A673 (cell line): ENCODE results near the gene PSMA7. TPM values are rescaled to one million over a fixed set of nuclear protein-coding genes. Genes with fewer than 3 reads are reported as not detected.

Source experiments
- BruUV-seq: library from RNA; stranded (reverse); fragments of 400-500 nt; replicated peaks from 2 replicates; lab custom pipeline; 2021; lab: Mats Ljungman, UMichigan
- CTCF ChIA-PET: fragments of 300-600 bp; sonication (Branson Sonifier 250); formaldehyde crosslinking; loops from one replicate; lab custom pipeline; 2022; ENCODE audit warnings: antibody characterized with exemption; lab: Charles Lee
- POLR2A ChIA-PET: fragments of 300-600 bp; sonication (Branson Sonifier 250); formaldehyde crosslinking; loops from one replicate; lab custom pipeline; 2022; ENCODE audit warnings: antibody characterized with exemption; ENCODE audit not compliant: low non-redundant PET; lab: Charles Lee
- DNase-seq: peaks from one replicate; pipeline ENCODE4 v3.0.0-alpha.2; 2015; ENCODE audit warnings: low spot score
- H3K27ac ChIP-seq: fragments of 200-600 bp; sonication (generic); 2 replicates; pipeline ENCODE4 v1.5.1; 2016; ENCODE audit warnings: mixed run types, low read depth, mild to moderate bottlenecking, mixed read lengths, antibody characterized with exemption, low read length; ENCODE audit not compliant: poor library complexity, severe bottlenecking
- H3K27me3 ChIP-seq: fragments of 200-600 bp; sonication (generic); replicated peaks from 2 replicates; pipeline ENCODE4 v1.6.1; 2017; ENCODE audit warnings: mixed run types, low read depth, mild to moderate bottlenecking, mixed read lengths, antibody characterized with exemption, low read length; ENCODE audit not compliant: insufficient read depth, poor library complexity
- H3K36me3 ChIP-seq: fragments of 200-600 bp; sonication (generic); 2 replicates; pipeline ENCODE4 v1.6.1; 2016; ENCODE audit warnings: mixed run types, mild to moderate bottlenecking, mixed read lengths, antibody characterized with exemption, low read length; ENCODE audit not compliant: insufficient read depth, poor library complexity, severe bottlenecking
- H3K4me1 ChIP-seq: fragments of 200-600 bp; sonication (generic); 2 replicates; pipeline ENCODE4 v1.6.1; 2017; ENCODE audit warnings: mixed run types, mild to moderate bottlenecking, mixed read lengths, antibody characterized with exemption, low read length; ENCODE audit not compliant: insufficient read depth, poor library complexity, severe bottlenecking
- H3K4me3 ChIP-seq: fragments of 200-600 bp; sonication (generic); 2 replicates; pipeline ENCODE4 v1.5.1; 2016; ENCODE audit warnings: low read depth, mixed run types, mild to moderate bottlenecking, mixed read lengths, low read length; ENCODE audit not compliant: poor library complexity, severe bottlenecking
- H3K9me3 ChIP-seq: fragments of 200-600 bp; sonication (generic); 2 replicates; pipeline ENCODE4 v1.6.1; 2016; ENCODE audit warnings: mixed run types, low read depth, mild to moderate bottlenecking, mixed read lengths, antibody characterized with exemption, low read length; ENCODE audit not compliant: poor library complexity, severe bottlenecking
- EZH2 ChIP-seq: fragments of 200-600 bp; sonication (generic); IDR thresholded peaks from 2 replicates; pipeline ENCODE4 v1.6.1; 2017; ENCODE audit warnings: borderline replicate concordance, low read depth, mild to moderate bottlenecking, mixed read lengths, antibody characterized with exemption, low read length; ENCODE audit not compliant: poor library complexity, severe bottlenecking
- intact Hi-C: fragments of 100-400 bp; cut with micrococcal nuclease; formaldehyde crosslinking; loops from one replicate; pipeline ENCODE4 v1.10.0; 2022; ENCODE audit not compliant: unreplicated experiment
- total RNA-seq: library from RNA; stranded (reverse); gene quantifications from 2 replicates; pipeline ENCODE4 v1.2.3, GENCODE V29; 2021
- TF ChIP-seq, protein P1 (sequence below): fragments of 300-800, 200-600 bp; sonication (generic); conservative IDR thresholded peaks from 2 replicates; pipeline ENCODE4 v1.5.1; 2017; ENCODE audit warnings: low read depth, mild to moderate bottlenecking, antibody characterized with exemption, low read length, moderate library complexity, mixed read lengths

PSMA7 gene
- total RNA-seq, 1 experiment from 2014 or later = 593 TPM

DNA sequence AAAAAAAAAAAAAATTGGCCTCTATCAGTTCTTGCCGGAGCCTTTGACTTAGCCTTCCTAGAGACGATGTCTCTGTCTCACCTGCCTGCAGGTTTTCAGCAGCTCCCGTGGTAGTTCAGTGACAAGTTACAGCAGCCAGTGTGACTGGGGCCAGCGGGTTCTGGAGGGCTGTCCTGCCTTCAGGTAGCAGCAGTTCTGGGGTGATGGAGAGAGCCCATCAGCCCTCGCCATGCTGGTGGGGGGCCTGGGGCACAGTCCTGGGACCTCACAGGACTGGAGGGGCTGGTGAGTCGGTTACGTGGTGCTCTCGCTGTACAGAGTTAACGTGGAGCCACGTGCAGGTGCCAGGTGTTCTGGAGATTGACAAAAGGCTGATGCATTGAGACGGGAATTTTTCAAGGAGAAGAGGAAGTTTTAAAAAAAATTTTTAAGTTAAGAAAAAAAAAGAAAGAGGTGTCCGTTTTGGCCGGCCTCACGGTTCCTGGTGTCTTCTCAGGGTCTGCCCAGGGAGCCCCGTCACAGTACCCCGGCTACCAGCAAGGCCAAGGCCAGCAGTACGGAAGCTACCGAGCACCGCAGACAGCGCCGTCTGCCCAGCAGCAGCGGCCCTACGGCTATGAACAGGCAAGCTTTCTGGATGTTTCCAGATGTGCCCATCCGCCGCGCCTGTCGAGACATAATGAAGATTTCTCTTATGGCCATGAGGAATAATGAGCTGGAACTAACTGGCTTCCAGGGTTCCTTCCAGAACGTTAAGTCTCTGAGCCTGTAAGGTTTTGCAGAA is 31.0 kb upstream of the PSMA7 start:
- TF ChIP-seq, protein P1, sequence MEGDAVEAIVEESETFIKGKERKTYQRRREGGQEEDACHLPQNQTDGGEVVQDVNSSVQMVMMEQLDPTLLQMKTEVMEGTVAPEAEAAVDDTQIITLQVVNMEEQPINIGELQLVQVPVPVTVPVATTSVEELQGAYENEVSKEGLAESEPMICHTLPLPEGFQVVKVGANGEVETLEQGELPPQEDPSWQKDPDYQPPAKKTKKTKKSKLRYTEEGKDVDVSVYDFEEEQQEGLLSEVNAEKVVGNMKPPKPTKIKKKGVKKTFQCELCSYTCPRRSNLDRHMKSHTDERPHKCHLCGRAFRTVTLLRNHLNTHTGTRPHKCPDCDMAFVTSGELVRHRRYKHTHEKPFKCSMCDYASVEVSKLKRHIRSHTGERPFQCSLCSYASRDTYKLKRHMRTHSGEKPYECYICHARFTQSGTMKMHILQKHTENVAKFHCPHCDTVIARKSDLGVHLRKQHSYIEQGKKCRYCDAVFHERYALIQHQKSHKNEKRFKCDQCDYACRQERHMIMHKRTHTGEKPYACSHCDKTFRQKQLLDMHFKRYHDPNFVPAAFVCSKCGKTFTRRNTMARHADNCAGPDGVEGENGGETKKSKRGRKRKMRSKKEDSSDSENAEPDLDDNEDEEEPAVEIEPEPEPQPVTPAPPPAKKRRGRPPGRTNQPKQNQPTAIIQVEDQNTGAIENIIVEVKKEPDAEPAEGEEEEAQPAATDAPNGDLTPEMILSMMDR = no peak
- TF ChIP-seq EZH2 = no peak
- H3K4me1 ChIP-seq = no peaks in the 10 kb centered on the region
- POLR2A ChIA-PET = no interaction called here
- CTCF ChIA-PET = no interaction called here
- no peak for DNase-seq
- no peak overlapping the region for H3K27ac ChIP-seq
- BruUV-seq = no TSS peak
- H3K27me3 ChIP-seq = no peaks in the 10 kb centered on the region
- intact Hi-C loops = no loop called here
- H3K36me3 ChIP-seq = peaks cover 20% of the 10 kb centered on the region
- no peaks in the 10 kb centered on the region for H3K9me3 ChIP-seq
- no peak overlapping the region for H3K4me3 ChIP-seq

DNA sequence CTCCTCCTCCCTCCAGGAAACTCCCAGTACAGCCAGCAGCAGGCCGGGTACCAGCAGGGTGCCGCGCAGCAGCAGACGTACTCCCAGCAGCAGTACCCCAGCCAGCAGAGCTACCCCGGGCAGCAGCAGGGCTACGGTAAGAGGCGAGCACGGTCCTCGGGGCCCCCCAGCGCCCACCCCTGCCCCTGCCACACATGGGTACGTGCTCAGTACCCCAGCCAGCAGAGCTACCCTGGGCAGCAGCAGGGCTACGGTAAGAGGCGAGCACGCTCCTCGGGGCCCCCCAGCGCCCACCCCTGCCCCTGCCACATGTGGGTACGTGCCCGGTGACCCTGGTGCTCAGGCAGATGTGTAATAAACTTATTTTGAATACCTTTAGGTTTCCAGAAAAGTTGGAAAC is 29.5 kb upstream of the PSMA7 start:
- Histone ChIP-seq H3K27me3 (no peaks in the 10 kb centered on the region), H3K4me1 (no peaks in the 10 kb centered on the region), H3K36me3 (peaks cover 25% of the 10 kb centered on the region), H3K27ac (no peak overlapping the region), H3K4me3 (no peak overlapping the region), H3K9me3 (no peaks in the 10 kb centered on the region)
- DNase-seq = no peak
- POLR2A ChIA-PET = no interaction called here
- no peak for TF ChIP-seq EZH2
- CTCF ChIA-PET = no interaction called here
- intact Hi-C loops = no loop called here
- no TSS peak for BruUV-seq

DNA sequence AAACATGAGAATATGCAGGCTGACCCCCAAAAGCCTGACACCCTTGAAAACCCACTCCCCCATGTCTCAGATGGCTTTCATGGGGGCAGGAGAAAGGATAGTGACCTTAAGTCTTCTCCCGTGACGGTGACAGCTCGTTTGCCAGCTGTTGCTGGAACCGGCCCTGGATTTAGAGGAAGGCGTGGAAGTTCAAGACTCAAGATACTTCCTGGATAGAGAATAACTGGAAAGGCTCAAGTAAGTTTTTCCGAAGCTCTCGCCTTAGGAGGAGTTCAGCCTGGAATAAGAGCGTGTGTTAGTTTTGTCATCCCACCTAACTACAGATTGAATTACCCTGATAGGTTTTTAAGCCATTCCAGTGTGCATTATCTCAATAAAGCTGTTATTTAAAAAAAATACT is 28.1 kb upstream of the PSMA7 start:
- intact Hi-C loops = no loop called here
- DNase-seq = no peak
- POLR2A ChIA-PET = no interaction called here
- TF ChIP-seq, protein P1 = no peak
- Histone ChIP-seq H3K27ac (no peak overlapping the region), H3K27me3 (no peaks in the 10 kb centered on the region), H3K36me3 (peaks cover 30% of the 10 kb centered on the region), H3K4me1 (peaks cover 2% of the 10 kb centered on the region), H3K9me3 (no peaks in the 10 kb centered on the region), H3K4me3 (no peak overlapping the region)
- no TSS peak for BruUV-seq
- CTCF ChIA-PET = interaction anchor here (0.6 kb wide), 1 partner anchor 72 kb away, joined by 4 read pairs; no protein-coding TSS in a partner anchor

DNA sequence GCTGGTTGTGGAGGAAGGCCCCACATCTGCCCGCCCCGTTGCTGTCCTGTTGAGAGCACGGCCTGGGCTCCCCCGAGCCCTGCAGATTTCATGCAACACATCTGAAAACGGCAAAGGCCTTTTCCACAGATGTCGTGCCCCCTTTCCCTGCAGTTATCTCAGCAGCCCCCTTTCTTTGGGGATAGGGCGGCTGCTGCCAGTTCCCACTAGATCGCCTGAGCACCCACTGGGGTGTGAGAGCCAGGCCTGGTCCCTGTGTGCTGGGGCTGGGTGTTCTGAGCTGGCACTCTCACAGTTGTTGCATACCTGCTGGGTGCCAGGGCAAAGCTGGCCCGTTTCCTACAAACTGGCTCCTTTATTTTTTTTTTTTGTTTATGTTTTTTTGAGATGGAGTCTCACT is 27.3 kb upstream of the PSMA7 start:
- Histone ChIP-seq H3K27ac (no peak overlapping the region), H3K4me3 (no peak overlapping the region), H3K36me3 (peaks cover 31% of the 10 kb centered on the region), H3K9me3 (no peaks in the 10 kb centered on the region), H3K4me1 (peaks cover 9% of the 10 kb centered on the region), H3K27me3 (no peaks in the 10 kb centered on the region)
- no peak for TF ChIP-seq EZH2
- TF ChIP-seq, protein P1 = no peak
- no TSS peak for BruUV-seq
- DNase-seq = no peak
- POLR2A ChIA-PET = no interaction called here
- CTCF ChIA-PET = no interaction called here
- intact Hi-C loops = no loop called here
